Tibial artery (tissue), 4 donors: ENCODE measurements around the gene MRPL1.

ENCODE experiments used
- DNase-seq, 2 donors: peaks; one replicate each; pipeline ENCODE4 v3.0.0-alpha.2; 2019
- H3K27ac ChIP-seq, 2 donors: fragments of 200-600 bp; sonication (generic) in 1 of 2; 1 replicate in 1 of 2; 2 replicates in 1 of 2; pipeline ENCODE4 v1.5.1; 2018 to 2019; ENCODE audit warnings: mild to moderate bottlenecking in 1 of 2
- H3K27me3 ChIP-seq, 2 donors: fragments of 200-600 bp; sonication (generic) in 1 of 2; one replicate each; pipeline versions ENCODE4 v1.5.1 to v1.6.0; 2016 to 2019
- H3K36me3 ChIP-seq, 3 donors: fragments of 200-600 bp; sonication (generic) in 2 of 3; one replicate each; pipeline ENCODE4 v1.5.1; 2016 to 2019; ENCODE audit warnings: mild to moderate bottlenecking in 2 of 3
- H3K4me1 ChIP-seq, 4 donors: fragments of 200-600 bp; sonication (generic) in 2 of 4; 1 replicate in 3 of 4; 2 replicates in 1 of 4; pipeline ENCODE4 v1.5.1; 2016 to 2019
- H3K4me3 ChIP-seq, 2 donors: fragments of 200-600 bp; sonication (generic) in 1 of 2; 1 replicate in 1 of 2; 2 replicates in 1 of 2; pipeline ENCODE4 v1.5.1; 2018 to 2019; ENCODE audit warnings: mild to moderate bottlenecking in 2 of 2
- H3K9me3 ChIP-seq, 3 donors: fragments of 200-600 bp; sonication (generic) in 1 of 3; one replicate each; pipeline ENCODE4 v1.5.1; 2016 to 2019
- intact Hi-C: fragments of 100-400 bp; cut with DNase I; formaldehyde crosslinking; loops from one replicate; pipeline ENCODE4 v1.15.0; 2023; ENCODE audit warnings: low total_unique reads
- TF ChIP-seq, protein P1 (sequence below), 2 experiments: fragments of 200-600 bp in 1 of 2; fragments of 450-650 bp in 1 of 2; IDR thresholded peaks; one replicate each; pipeline ENCODE4 v1.5.1; 2017 to 2019; ENCODE audit warnings: antibody characterized with exemption in 2 of 2, mild to moderate bottlenecking in 1 of 2, moderate library complexity in 1 of 2

MRPL1 gene

DNA sequence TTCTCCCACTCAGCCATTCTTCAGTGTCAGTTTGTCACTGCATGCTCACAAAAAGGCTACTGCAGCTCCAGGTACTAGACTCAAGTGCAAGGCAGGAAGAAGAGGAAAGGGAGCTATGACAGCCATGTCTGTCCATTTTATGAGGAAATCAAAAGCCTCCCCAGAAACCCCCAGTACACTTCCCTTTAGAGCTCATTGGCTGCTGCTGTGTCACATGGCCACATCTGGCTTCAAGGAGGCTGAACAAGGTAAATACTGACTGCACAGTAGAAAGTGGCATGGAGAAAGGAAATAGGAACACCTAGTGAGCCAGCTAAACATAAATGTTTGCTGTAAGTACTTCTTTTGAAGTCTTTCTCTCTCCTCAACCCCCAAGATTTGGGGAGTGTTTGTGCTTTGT, 127.3 kb downstream of the MRPL1 start:
- Histone ChIP-seq H3K4me3 (no peak overlapping the region), H3K4me1 (no peaks in the 10 kb centered on the region), H3K27me3 (no peaks in the 10 kb centered on the region), H3K36me3 (no peaks in the 10 kb centered on the region), H3K9me3 (no peaks in the 10 kb centered on the region), H3K27ac (no peak overlapping the region)
- intact Hi-C loops, result no loop called here
- TF ChIP-seq, protein P1, sequence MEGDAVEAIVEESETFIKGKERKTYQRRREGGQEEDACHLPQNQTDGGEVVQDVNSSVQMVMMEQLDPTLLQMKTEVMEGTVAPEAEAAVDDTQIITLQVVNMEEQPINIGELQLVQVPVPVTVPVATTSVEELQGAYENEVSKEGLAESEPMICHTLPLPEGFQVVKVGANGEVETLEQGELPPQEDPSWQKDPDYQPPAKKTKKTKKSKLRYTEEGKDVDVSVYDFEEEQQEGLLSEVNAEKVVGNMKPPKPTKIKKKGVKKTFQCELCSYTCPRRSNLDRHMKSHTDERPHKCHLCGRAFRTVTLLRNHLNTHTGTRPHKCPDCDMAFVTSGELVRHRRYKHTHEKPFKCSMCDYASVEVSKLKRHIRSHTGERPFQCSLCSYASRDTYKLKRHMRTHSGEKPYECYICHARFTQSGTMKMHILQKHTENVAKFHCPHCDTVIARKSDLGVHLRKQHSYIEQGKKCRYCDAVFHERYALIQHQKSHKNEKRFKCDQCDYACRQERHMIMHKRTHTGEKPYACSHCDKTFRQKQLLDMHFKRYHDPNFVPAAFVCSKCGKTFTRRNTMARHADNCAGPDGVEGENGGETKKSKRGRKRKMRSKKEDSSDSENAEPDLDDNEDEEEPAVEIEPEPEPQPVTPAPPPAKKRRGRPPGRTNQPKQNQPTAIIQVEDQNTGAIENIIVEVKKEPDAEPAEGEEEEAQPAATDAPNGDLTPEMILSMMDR (IDR thresholded peaks at IDR 0.05), result no peak
- no peak for DNase-seq

- TF ChIP-seq, protein P1 (IDR thresholded peaks at IDR 0.05), result no peak
- no peak overlapping the region for H3K27ac ChIP-seq
- no peaks in the 10 kb centered on the region for H3K4me1 ChIP-seq
- H3K36me3 ChIP-seq, result no peaks in the 10 kb centered on the region
- no peak overlapping the region for H3K4me3 ChIP-seq
- intact Hi-C loops, result no loop called here
- no peak for DNase-seq
- H3K9me3 ChIP-seq, result no peaks in the 10 kb centered on the region
- no peaks in the 10 kb centered on the region for H3K27me3 ChIP-seq
Measured at GRCh38 chr4:77990456-77990855, 127.8 kb downstream of the MRPL1 start.

GRCh38 chr4:77990904-77991358, 128.3 kb downstream of the MRPL1 start:
- intact Hi-C loops, result no loop called here
- no peak for DNase-seq

DNA sequence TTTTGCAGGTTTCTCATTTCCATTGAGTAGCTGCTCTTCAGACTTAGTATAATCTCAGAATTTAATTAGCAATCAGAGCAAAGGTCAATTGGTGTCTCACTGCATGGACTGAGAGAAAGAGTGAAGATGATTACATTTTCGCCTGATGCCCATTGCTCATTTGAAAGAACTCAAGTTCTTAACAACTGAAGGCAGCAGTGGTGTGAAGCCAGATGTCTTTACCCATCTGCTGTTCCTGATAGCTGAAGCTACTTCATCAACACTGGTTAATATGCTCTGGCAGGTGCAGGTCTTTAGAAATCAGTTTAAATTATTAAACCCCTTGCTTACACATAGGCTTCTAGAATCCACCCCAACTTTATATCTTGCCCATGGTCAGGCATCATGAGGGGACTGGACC, 130.0 kb downstream of the MRPL1 start:
- no peaks in the 10 kb centered on the region for H3K36me3 ChIP-seq
- H3K27me3 ChIP-seq, result no peaks in the 10 kb centered on the region
- intact Hi-C loops, result no loop called here
- no peak overlapping the region for H3K27ac ChIP-seq
- no peaks in the 10 kb centered on the region for H3K4me1 ChIP-seq
- TF ChIP-seq, protein P1 (IDR thresholded peaks at IDR 0.05), result no peak
- no peak overlapping the region for H3K4me3 ChIP-seq
- no peak for DNase-seq
- no peaks in the 10 kb centered on the region for H3K9me3 ChIP-seq

More at GRCh38 chr4:77990904-77991358, 128.3 kb downstream of the MRPL1 start:
- Histone ChIP-seq H3K27ac (no peak overlapping the region), H3K4me1 (no peaks in the 10 kb centered on the region), H3K4me3 (no peak overlapping the region), H3K36me3 (no peaks in the 10 kb centered on the region), H3K27me3 (no peaks in the 10 kb centered on the region), H3K9me3 (no peaks in the 10 kb centered on the region)
- TF ChIP-seq, protein P1 (IDR thresholded peaks at IDR 0.05), result no peak

DNA sequence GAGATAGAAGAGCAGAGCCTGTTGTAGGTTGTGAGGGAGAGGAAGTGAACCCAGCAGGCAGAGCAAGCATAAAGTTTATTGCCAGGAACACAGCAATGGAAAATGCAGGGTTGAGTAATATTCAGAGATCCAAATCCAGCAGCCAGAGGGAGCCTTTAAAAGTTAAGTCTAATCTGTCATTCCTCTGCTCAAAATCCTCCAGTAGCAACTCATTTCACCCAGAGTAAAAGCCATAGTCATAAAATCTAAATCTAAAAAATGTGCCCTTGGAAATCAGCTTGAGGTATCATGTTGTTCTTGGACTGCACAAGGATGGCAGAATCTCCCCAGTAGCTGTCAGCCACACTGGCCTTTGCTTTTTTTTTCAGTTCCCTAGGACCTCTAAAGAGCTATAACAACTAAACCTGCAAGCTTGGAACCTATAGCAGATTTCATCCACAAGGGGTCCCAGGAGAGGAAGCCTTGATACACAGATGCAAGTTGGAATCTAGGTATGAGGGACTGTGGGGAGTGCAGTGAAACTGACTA, 131.6 kb downstream of the MRPL1 start:
- Histone ChIP-seq H3K27me3 (no peaks in the 10 kb centered on the region), H3K4me3 (no peak overlapping the region), H3K9me3 (no peaks in the 10 kb centered on the region), H3K27ac (no peak overlapping the region), H3K4me1 (no peaks in the 10 kb centered on the region), H3K36me3 (no peaks in the 10 kb centered on the region)
- intact Hi-C loops, result no loop called here
- TF ChIP-seq, protein P1 (IDR thresholded peaks at IDR 0.05), result peak in 1 of 2 experiments; percentile 20
- DNase-seq, result no peak

DNA sequence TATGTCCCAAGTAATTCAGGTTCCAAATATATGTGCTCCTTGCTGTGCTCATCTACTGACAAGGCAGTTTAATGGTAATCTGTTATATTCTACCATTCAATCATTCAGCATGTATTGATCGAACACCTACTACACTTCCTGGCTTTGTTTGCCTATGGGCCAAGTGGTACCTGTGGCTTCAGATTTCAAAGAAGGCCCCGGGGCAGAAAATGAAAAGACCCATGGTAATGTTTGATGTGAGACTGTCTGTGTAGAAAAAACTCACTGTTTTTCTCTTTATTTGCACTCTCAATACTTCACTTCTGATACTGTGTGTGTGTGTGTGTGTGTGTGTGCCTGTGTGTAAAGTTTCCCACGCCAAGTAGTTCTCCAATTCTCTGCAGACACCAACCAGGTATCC, 133.4 kb downstream of the MRPL1 start:
- no peaks in the 10 kb centered on the region for H3K4me1 ChIP-seq
- DNase-seq, result no peak
- TF ChIP-seq, protein P1 (IDR thresholded peaks at IDR 0.05), result no peak
- H3K4me3 ChIP-seq, result no peak overlapping the region
- H3K36me3 ChIP-seq, result no peaks in the 10 kb centered on the region
- H3K27ac ChIP-seq, result no peak overlapping the region
- intact Hi-C loops, result no loop called here
- H3K9me3 ChIP-seq, result no peaks in the 10 kb centered on the region
- no peaks in the 10 kb centered on the region for H3K27me3 ChIP-seq
